Activated naive CD8-positive, alpha-beta T cell treated with anti-CD3 and anti-CD28 coated beads, Interleukin-2, amount 50 U/mL, for 16 hours (primary cell): Measurements from ENCODE around the gene EYS.

Source experiments
- DNase-seq: peaks from one replicate; pipeline ENCODE4 v3.0.0-alpha.2; 2020; ENCODE audit warnings: low read depth, low spot score

EYS gene

DNA sequence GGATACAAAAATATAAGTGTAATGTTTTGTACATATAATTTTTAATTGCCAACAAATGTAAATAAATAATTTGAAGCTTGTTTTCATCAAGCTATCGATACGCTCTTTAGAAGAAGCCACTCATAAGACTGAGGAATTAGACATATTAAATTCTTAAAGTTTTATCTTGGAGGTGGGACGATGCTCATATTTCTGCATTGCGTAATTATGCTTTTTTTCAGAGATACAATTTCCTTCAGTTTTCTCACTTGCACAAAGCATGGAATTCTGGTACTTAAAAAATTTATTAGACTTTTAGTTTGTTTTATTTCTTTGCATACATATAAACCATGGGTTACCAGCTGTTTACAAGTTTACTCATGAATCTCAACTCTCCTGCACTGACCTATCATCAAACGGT, 980.0 kb downstream of the EYS start:
- DNase-seq: no peak

DNA sequence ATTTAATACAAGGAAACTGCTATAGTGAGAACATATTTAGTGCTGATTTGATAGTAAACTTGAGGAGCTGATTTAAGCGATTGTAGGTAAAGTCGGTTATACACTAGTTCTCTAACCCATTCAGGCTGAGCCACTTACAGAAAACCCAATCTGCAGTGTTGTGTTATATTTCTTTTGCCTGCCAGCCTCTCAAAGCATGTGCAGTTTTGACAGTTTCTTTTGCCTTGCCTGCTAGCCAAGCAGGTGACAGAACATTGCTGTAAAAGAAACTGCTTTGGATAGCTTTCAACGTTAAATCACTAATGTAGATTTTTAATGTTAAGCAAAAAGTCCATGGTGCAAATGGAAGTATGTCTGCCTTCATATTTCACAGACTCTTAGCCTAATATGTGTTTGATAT, 982.9 kb downstream of the EYS start:
- no peak for DNase-seq

DNA sequence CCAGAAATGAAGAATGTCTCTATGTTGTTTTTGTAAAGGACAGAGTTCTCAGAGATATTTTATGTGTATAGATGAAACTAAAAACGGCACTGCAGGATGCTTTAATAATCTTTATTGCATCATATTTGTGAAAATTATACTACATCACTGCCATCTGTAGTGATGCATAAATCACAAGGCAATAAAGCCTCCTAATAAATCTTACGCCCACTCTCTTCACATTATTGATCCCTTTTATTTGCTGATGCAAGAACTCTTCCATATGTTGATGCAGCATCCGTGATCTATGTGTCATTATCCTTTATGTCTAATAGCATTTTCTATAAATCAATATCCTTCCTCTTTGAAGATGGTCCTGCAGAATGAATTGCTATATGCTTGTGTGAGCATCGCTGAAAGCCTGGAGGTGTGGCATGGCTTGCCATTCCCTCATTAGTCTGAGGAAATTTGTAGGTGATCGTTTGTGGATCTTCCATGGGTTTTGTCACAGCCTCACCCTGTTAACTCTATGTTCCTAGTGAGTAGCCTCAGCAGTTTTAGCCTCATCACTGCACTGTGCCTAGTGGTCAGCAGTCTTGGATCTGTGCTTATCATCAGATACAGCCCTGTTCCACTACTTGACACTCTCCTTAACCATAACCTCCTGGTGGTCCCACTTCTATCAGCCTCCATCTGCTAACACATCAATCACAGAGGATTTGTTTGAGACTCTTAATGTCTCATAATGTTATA, 983.5 kb downstream of the EYS start:
- DNase-seq: no peak

DNA sequence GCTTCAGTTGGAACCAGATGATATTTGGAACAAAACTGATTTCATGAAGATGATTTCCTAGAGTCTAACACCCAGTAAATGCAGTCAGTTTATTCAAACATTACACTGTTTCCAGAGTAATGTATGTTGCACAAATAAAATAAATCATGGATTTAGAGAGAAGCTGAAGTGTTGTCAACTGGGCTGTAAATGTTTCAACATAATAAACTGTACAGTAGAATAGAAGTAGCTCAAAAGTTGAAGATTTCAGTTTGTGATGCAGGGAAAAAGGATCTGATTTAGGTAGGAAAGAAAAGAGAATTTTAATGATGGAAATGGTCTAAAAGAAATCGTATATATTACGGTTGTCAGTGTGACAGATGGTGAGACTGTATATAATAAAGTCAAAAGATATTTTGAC, 985.2 kb downstream of the EYS start:
- DNase-seq: no peak

DNA sequence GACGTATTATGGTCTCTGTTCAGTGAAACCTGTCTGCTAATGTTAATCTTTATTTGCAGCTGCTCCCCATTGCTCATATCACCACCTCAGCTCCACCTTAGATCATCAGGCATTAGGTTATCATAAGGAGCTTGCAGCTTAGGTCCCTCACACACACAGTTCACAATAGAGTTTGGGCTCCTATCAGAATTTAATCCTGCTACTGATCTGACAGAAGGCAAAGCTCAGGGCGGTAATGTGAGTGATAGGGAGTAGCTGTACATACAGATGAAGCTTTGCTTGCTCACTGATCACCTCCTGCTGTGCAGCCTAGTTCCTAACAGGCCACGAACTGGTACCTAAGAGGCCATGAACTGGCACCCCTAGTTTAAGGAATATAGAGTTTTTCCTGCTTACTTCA, 989.7 kb downstream of the EYS start:
- DNase-seq: no peak

DNA sequence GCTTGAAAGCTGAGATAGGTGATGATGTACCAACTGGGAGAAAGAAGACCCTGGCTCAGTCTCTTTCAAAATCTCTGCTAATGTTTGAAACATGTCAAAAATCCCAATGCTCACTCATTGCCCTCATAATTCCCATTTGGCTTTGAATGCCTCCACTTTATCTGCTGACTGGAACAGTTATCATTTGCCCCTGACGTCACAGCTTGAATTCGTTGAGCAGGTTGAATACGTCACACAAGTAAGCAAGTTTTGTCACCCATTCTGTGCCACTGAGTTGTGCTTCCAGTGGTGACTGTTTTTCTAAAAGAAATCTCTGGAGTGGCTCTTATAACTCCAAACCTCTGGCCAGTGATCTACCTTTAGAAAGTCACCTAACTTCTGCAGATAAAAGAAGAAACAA, 991.4 kb downstream of the EYS start:
- DNase-seq: no peak

DNA sequence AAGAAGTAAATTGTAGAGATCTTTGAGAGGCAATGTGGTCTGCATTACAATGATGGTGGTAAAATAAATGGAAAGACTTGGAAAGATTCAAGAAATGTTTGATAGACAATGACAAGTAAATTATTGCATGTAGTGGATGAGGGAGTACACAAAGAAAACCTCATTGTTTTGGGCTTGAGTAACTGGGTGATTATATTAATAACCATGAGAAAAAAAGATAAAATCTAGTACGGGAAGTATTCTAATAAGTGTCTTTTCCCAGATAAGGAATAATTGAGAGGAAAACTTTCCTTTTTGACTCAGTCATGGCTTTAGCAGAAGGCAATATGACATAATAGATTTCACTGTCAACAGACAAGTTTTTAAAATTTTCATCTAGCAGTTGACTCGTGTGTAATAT, 993.0 kb downstream of the EYS start:
- DNase-seq: no peak

DNA sequence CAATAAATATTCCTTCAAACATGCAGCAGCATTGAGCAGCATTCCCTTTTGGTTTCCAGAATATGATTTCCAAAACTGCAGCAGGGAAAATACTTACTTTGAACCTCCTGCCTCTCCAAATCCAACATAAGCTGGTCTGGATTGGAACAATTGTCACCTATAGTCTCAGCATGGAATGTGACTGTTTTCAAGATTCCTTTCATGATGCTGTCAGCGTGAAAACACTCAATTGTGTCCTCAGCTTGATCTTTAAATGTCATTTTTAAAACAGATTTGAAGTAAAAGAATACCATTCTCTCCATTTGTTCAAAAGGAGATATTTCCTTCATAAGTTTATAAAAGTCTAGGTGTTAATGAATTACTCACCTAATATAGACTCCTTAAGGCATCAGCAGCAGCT, 993.9 kb downstream of the EYS start:
- no peak for DNase-seq

DNA sequence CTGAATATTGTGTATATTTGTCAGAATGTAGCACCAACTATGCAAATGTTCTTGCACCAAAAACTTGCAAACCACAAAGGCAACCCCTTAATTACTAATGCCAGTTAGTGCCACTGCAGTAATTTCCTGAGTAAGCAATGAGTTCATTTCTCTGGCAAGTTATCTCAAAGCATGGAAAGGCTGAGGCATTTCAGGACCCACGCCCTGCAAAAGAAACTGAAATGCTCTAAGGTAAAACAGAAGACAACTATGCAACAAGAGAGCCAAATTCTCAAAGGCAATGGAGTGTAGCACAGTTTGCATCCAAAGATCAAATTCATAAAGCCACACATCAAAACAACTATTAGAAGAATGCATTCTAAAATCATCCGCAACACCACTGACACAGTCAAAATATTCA, 994.4 kb downstream of the EYS start:
- DNase-seq: no peak

DNA sequence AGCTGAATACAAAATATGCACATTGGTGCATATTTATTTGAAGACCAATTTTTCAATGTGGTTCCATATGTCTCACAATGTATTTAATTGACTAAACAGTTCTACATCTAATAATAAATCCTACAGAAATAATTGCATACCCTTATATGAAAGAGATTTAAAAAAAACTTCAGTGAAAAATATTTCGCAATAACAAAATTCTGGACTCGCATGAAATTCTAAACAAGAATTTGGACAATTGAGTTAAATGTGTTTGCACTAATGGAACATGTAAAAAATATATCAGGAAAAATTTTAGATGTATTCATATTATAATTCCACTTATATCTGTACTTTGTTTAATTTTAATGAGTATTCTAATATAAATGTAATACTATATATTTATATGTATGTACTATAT, 1003.1 kb downstream of the EYS start:
- DNase-seq: no peak

DNA sequence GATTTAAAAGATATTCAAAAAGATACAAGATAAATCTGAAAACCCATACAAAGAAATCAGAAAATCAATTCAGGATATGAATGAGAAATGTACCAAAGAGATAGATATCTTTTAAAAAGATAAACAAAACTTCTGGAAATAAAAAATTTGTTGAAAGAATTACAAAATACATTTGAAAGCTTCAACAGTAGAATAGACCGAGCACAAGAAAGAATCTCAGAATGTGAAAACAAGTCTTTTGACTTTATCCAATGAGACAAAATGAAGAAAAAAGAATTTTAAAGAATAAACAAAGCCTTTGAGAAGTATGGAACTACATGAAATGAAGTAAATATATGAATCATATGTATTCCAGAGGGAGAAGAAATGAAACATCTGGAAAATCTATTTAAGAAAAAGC, 1011.0 kb downstream of the EYS start:
- DNase-seq: no peak

DNA sequence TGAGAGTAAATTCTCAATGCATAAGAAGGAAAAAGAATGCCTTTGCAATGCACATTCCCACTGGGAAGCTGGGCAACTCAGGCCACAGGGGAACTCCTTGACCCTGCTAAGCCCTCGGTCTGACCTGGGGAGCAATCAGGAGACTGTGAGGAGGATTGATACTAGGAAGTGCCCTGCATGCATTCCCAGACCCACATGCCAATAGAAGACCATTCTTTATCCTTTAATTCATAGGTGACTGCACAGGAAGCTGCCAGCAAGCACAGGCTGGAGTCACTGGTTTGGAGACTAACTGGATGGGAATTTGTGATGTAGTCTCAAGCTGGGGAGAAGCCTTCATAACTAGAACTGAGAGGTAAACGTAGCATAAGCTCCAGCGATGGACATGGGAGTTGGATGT, 1012.7 kb downstream of the EYS start:
- no peak for DNase-seq

DNA sequence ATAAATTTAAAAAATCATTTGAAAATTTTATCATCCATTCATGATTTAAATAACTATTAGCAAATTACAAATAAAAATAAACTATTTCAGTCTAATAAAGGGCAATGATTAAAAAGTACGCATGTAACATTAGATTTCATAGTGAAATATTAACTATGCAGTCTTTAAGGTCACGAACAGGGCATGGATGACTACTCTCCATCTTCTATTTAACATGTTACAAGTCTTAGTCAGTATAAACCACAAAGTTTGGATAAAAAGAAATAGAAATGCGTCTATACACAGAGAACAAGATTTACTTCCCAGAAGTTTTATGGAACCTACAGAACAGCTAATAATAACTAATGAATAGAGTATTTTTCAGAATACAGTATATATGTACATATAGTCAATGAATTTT, 1016.0 kb downstream of the EYS start:
- DNase-seq: no peak

DNA sequence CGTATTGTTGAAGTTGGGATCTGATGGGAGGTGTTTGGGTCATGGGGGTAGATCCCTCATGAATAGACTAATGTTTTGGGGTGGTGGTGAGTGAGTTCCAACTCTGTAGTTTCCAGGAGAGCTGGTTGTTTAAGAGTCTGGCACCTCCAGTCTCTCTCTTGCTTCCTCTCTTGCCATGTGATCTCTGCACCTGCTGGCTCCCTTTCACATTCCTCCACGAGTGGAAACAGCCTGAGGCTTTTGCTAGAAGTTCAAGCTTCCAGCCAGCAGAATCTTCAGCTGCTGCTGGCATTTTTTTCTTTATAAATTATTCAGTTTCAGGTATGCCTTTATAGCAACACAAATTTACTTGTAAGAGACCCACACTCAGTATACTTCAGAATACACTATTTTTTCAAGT, 1021.6 kb downstream of the EYS start:
- no peak for DNase-seq

DNA sequence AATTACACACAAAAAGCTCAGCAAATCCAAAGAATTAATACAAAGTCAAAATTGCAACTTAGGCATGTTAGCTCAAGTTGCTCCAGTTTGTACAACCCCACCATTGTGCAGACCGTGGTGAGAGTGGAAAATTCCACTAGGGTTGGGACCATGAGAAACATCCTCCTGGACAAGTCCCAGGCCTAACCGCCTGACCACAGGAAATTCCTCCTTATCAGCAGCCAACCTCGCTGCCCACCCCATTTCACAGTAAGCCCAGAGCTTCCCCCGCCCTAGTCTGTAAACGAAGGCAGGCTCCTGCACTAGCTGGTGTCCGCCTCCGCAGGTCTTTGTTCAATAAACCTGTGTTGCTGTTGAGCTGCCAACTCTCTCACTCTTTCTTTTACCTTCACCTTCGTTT, 1023.3 kb downstream of the EYS start:
- DNase-seq: no peak

DNA sequence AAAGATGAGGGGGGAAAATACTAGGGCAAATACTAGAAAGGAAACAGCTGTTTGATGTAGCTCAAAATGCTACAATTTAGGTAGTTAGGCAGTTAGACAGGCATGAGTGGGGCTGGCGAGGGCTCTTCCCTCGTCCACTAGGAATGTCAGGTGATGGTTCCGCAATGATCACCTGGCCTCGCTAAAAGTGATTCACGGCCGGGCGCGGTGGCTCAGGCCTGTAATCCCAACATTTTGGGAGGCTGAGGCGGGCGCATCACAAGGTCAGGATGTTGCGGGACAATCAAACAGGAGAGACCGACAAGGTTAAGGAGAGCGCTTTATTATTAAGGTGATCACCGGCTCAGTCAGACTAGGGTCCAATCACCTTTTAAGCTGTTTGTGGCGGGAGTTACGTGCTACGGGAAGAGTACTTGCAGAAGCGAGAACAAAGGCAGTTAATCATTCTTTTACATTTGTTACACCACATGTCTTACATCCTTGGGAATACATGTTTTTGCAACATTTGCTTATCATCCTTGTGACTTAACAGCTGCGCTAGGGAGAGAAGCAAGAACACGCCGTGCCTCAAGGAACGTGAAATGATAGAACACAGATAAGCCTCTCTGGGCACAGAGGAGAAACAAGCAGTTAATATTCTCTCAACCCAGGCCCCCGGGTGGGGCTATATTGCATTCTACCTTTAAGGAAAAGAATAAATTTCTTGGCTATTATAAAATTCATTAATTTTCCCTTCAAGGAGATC, 1025.4 kb downstream of the EYS start:
- no peak for DNase-seq

DNA sequence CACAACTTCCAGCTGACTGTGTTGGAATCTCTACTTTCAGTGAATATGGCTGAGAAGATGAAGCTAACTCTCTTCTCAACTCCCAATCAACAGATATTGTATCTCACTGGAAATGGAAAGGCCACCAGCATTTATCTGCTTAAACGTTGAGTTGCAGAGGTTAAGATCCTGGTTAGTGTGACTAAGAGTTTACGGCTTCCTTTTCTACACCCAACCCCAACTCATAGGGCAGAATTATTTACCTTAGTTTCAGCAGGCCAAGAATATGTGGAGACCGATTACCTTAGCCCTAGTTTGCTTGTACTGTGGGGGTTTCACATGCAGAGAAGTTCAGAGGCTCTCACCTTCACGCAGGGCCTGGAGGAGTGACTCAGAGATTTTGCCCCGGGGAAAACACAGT, 1026.6 kb downstream of the EYS start:
- DNase-seq: no peak

DNA sequence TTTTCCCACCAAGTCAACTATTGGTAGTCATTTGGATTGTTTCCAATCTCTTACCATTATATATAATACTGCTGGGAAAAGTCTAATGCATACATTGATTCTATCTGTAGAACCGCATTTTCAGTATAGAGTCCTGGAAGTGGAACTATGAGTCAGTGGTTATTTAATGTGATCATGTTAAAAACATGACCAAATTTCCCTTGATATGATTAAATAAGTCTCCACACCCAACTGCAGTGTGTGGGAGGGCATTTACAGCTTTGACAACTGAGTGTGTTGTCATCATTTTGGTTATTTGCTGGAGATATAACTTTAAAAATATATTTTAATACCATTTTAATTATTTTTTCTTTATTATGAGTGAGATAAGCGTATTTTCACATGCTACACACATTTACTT, 1027.6 kb downstream of the EYS start:
- DNase-seq: no peak

DNA sequence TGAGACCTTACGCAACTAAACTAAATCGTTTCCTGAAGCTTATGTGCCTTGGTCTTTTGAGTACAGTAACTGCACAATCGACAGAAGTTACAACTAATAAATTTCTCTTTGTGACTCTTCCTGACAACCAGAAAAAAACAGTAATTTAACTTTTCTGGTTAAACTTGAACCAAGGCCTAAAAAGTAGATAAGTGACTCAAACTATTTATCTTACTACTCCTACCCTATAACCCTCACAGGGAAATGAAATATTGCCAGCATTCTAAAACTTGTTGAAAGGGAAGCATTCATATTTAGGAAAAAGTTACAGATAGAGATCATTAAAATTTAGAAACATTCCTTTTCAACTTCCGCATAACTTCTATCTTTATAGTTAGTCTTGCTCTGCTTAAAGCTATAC, 1034.4 kb downstream of the EYS start:
- no peak for DNase-seq

DNA sequence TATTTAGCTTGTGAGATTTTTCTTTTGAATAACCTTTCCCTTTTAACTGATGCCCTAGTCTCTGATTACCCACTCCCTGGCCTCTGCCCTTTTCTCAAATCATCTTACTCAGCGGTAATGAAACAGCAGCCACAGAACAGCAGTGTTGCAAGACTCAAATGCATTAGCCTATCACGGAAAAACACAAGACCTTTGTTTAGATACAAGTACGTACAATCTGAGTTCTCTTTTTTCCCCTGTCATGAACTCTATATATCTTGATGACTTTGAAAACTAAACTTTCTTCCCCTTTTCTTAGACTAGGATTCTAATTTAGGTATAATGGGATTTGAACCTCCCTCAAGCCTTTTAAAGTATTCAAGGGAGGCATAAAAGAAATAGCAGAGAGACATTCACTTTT, 1034.9 kb downstream of the EYS start:
- no peak for DNase-seq

DNA sequence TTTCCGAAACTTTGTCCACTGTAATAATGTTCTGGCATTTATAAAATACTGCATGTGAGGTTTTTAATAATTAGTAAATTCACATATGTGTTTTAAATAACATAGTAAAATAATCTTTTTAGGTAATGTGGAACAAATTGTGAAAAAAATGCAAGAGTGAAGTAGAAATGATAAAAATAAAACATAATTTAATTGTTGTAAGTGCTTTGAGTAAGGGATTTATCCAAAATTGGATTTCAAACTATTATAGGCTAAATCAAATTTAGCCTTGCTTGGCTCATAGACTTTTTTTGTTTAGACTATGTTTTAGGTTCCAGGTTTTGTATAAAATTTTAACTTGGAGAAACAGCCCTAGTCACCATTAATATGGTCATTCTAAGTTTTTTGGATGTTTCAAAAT, 1041.9 kb downstream of the EYS start:
- no peak for DNase-seq

DNA sequence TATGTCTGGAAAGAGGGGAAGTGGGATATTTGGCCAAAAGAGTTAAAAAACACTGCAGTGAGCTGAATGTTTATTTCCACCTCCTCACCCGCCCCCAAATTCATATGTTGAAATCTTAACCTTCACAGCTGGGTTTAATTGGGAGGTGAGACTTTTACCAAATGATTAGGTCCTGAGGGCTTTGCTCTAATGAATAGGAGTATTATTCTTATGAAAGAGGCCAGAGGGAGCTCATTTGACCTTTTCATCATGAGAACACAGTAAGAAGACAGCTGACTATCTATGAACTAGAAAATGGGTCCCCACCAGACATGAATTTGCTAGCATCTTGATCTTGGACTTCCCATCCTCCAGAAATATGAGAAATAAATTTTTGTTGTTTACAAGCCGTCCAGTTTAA, 1042.5 kb downstream of the EYS start:
- DNase-seq: no peak

DNA sequence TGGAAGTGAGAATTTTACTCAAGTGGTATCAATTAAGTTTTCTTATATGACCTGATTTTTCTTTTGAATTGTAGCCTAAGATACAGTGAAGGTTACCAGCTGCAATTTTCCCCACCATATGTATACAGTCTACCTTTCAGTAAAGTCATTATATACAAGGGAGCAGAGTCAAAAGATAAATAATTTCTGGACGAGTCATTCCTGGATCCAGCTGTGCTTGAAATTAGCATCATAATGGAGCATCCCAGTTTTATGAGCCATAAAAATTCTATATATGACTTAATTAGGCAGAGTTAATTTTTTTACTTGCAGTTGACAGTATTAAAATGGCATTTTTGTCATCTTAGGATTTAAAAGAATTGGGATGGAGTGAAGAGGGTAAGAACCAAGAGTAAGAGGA, 1063.0 kb downstream of the EYS start:
- DNase-seq: no peak

DNA sequence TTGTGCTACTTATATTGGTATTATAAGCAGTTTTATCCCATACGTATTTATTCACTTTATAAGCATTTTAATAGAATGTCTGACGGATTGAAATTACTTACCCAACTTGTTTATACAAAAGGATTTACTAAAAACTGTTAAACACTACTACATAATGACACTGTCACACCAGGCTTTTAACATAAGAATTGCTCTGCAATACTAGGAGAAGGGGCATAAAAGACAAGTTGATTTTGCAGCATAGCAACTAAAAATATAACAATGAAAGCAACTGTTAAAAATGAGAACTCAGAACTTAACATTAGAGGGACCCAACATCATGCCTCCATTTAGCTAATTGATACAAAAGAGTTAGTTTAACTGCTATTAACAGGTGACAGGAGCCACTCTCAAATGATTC, 1076.1 kb downstream of the EYS start:
- no peak for DNase-seq
